ENCODE measurements around the gene DENND1A.

- TF ChIP-seq CTCF (IDR thresholded peaks at IDR 0.05) (no peak), POLR2A (IDR thresholded peaks at IDR 0.05) (no peak)
These were observed 96.9 kb downstream of the DENND1A start for GRCh38 chr9:123832858-123833650.

All from right lobe of liver (tissue), 4 donors.